Nephron progenitor cell (in vitro differentiated cells): Measurements from ENCODE around the gene PPP1R14B.
A peak's percentile ranks its signal among the peaks of the same experiment; 100 is the strongest.

ENCODE experiments used
- DNase-seq: peaks from one replicate; pipeline ENCODE4 v3.0.0; 2021
- H3K27ac Mint-ChIP-seq: 2 replicates; pipeline ENCODE4 v1.8.0; 2021; ENCODE audit warnings: mild to moderate bottlenecking, moderate library complexity, mixed read lengths
- H3K27me3 Mint-ChIP-seq: 2 replicates; pipeline ENCODE4 v1.8.0; 2021; ENCODE audit warnings: mild to moderate bottlenecking, low read depth, mixed read lengths; ENCODE audit not compliant: poor library complexity
- H3K36me3 Mint-ChIP-seq: 2 replicates; pipeline ENCODE4 v1.8.0; 2021; ENCODE audit warnings: low read depth, mixed read lengths
- H3K4me1 Mint-ChIP-seq: 2 replicates; pipeline ENCODE4 v1.8.0; 2021; ENCODE audit warnings: mixed read lengths
- H3K4me3 Mint-ChIP-seq: 2 replicates; pipeline ENCODE4 v1.8.0; 2021; ENCODE audit warnings: mild to moderate bottlenecking, moderate library complexity, mixed read lengths
- H3K9me3 Mint-ChIP-seq: 2 replicates; pipeline ENCODE4 v1.8.0; 2021; ENCODE audit warnings: mild to moderate bottlenecking, moderate library complexity, mixed read lengths
- TF ChIP-seq, protein P1 (sequence below): fragments of 200-600 bp; sonication (generic); IDR thresholded peaks from 2 replicates; pipeline ENCODE4 v1.5.0; 2021; ENCODE audit warnings: antibody characterized with exemption

Gene PPP1R14B

DNA sequence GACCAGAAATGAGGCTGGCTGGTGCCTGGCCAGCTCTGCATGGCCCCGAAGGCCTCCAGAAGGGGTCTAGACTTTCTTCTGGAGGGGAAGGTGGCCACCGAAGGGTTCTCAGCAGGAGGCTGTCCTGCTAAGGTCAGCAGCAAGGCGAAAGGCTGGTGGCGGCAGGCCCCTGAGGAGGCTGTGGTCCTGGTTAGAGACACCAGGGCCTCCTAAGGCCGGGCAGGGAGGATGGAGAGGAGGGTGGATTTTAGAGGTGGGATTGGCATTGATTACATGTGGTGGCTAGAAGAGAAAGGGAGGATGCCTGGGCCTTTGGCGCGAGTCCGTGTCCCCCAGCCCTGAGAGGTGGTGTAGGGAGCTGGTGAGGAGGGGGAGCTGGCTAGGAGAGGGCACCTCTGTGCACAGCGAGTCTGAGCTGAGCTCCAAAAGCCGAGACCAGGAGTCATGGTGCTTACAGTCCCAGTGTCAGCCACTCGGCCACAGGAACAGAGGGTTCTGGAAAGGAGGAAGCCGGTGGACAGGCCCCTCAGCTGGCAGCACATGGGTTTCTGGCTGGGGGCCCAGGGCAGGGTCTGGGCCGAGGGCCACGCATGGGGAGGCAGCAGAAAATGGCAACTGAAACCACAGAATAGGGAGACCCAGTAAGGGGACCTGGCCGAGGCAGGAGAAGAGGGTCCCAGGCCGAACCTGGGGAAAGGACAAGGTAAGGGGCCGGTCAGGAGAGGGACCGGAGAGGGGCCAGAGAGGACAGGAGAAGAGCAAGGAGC, 37.8 kb downstream of the PPP1R14B start:
- H3K4me1 Mint-ChIP-seq: peaks cover 35% of the 10 kb centered on the region
- no peak overlapping the region for H3K4me3 Mint-ChIP-seq

DNA sequence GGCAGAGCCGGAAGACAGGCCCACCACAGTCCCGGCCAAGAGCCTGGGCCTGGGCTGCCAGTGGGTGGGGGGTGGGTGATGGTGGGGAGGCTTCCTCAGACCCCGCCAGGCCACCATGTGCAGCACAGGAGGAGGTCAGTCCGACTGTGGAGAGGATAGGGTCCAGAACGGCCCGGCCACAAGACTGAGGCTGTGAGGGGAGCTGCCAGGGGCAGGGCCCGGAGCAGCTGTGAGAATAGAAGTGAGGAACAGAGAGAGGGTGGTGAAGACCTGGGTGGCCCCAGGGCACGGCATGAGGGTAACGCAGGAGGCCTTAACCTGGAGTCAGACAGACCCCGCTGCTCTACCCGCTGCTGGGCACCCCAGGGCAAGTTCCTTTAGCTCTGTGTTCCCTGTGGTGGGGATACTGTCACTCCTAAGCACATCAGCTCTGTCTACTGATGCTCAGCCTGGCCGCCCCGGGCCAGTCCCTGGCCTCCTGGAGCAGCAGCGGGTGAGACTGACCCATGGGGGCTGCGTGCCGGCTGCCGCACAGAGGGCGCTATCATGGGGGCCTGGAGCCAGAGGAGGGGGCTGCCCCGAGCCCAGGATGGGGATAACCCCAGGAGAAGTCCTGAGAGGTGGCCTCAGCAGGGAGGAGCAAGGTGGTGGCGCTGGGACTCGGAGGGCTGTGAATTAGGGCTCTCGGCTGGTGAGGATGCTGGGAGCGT, 38.5 kb downstream of the PPP1R14B start:
- no peaks in the 10 kb centered on the region for H3K9me3 Mint-ChIP-seq
- peaks cover 42% of the 10 kb centered on the region for H3K4me1 Mint-ChIP-seq
- peaks cover 26% of the 10 kb centered on the region for H3K36me3 Mint-ChIP-seq
- no peak overlapping the region for H3K4me3 Mint-ChIP-seq
- TF ChIP-seq, protein P1, sequence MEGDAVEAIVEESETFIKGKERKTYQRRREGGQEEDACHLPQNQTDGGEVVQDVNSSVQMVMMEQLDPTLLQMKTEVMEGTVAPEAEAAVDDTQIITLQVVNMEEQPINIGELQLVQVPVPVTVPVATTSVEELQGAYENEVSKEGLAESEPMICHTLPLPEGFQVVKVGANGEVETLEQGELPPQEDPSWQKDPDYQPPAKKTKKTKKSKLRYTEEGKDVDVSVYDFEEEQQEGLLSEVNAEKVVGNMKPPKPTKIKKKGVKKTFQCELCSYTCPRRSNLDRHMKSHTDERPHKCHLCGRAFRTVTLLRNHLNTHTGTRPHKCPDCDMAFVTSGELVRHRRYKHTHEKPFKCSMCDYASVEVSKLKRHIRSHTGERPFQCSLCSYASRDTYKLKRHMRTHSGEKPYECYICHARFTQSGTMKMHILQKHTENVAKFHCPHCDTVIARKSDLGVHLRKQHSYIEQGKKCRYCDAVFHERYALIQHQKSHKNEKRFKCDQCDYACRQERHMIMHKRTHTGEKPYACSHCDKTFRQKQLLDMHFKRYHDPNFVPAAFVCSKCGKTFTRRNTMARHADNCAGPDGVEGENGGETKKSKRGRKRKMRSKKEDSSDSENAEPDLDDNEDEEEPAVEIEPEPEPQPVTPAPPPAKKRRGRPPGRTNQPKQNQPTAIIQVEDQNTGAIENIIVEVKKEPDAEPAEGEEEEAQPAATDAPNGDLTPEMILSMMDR: no peak
- no peak overlapping the region for H3K27ac Mint-ChIP-seq
- H3K27me3 Mint-ChIP-seq: no peaks in the 10 kb centered on the region
- no peak for DNase-seq

More for the DNA sequence above, 37.8 kb downstream of the PPP1R14B start:
- Mint-ChIP-seq H3K27me3 (no peaks in the 10 kb centered on the region), H3K27ac (peak overlapping the region; percentile 61), H3K9me3 (no peaks in the 10 kb centered on the region), H3K36me3 (peaks cover 23% of the 10 kb centered on the region)
- TF ChIP-seq, protein P1: no peak
- no peak for DNase-seq

DNA sequence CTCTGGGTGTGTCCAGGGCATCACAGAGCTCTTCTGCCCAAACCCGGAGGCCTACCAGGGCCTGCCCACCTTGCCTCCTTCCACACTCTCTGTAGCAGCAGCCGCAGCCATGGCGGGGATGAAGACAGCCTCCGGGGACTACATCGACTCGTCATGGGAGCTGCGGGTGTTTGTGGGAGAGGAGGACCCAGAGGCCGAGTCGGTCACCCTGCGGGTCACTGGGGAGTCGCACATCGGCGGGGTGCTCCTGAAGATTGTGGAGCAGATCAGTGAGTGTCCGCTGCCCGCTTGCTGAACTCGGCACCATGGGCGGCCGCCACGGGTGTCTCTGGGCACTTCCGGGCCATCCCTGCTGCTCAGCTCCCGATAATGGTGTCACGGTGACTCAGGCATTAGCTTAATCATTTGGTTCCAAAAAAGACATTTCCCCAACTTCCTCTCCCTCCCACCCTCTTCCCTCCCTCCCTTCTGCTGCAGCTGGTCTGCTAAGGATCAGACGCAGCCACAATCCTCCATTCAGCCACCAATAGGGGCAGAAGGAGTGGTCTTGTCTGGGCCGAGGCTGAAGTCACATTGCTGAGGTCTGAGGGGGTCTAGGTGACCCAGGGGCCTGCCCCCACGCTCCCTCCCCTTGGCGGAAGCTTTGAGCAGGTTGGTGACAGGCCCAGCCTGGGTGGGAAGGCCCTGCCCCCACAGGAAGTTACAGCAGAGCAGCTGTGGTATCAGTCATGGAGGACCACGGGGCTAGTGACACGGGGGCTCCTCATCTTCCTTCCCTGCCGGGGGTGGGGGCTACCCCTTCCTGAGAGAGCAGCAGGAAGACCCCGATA, 39.3 kb downstream of the PPP1R14B start:
- Mint-ChIP-seq H3K27ac (peak overlapping the region; percentile 51), H3K4me1 (peaks cover 49% of the 10 kb centered on the region), H3K27me3 (no peaks in the 10 kb centered on the region), H3K9me3 (no peaks in the 10 kb centered on the region), H3K4me3 (no peak overlapping the region), H3K36me3 (peaks cover 30% of the 10 kb centered on the region)
- TF ChIP-seq, protein P1: no peak
- DNase-seq: no peak

DNA sequence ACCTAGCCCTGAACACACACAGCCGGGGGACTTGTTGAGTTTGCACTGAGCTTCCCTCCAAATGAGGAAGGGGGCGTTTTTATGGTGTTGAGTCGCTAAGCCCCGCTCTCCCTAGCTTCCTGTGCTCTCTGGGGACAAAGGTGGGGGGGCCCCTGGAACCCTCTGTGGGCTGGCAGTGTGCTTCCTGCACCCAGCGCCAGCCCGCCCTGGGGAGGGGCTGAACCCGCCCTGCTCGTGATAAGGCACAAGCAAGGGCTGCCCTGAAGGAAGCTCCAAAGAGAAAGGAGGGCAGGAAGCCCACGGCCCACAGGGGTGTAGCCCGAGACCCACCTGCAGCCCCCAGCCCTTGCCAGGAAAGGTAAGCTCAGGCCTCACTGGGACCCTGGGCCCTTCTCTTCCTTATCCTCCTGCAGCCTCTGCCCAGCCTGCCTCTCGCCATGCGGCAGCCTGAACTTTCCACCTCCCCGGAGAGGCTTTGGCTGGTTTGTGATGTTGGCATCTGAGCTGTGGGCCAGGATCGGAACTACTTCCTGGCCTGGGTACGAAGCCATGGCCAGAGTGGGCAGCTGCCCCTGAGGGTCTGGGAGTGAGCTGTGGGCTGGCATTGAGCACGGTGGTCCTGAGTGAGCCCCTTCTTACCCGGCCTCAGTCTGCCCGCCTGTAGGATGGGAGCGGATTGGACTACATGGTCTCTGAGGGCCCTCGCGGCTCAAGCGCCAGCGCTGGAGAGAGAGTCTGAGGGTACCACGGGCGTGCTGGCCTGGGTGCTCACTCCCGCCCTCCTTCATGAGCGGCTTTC, 40.1 kb downstream of the PPP1R14B start, which contains the start of gene FERMT3:
TSS of gene FERMT3 (plus strand) at position 265 of the 799 bp plus-strand sequence. CDS start 644 bp downstream, outside the sequence.
- DNase-seq: no peak
- Mint-ChIP-seq H3K4me1 (peaks cover 49% of the 10 kb centered on the region), H3K9me3 (no peaks in the 10 kb centered on the region), H3K27ac (peak within 1 kb of the TSS; percentile 51), H3K27me3 (no peaks in the 10 kb centered on the region), H3K4me3 (no peak within 1 kb of the TSS), H3K36me3 (peaks cover 31% of the 10 kb centered on the region)
- TF ChIP-seq, protein P1: no peak

DNA sequence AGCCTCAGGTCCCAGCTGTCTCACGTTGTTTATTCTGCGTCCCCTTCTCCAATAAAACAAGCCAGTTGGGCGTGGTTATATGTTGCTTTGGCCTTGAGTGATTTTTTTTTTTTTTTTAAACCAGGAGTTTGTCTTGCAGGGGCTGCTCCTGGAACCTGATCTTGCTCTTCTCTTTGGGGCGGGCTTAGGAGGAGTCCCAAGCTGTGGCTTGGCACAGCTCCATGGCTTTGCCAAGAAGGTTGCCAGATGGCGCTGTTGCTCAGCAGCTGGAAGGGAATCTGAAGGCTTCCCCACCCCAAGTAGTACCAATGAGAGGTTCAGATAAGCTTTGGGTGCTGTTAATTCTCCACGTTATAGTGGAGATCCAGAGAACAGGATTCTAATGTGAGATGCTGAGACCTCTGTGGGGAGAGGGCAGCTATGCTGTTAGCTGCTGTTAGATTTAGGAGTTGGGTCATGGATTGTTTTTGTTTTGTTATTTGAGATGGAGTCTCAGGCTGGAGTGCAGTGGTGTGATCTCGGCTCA, 42.2 kb downstream of the PPP1R14B start:
- no peaks in the 10 kb centered on the region for H3K9me3 Mint-ChIP-seq
- peak; percentile 74 for DNase-seq
- TF ChIP-seq, protein P1: peak; percentile 56
- H3K4me1 Mint-ChIP-seq: peaks cover 49% of the 10 kb centered on the region
- peak overlapping the region; percentile 98 for H3K27ac Mint-ChIP-seq
- no peaks in the 10 kb centered on the region for H3K27me3 Mint-ChIP-seq
- peaks cover 48% of the 10 kb centered on the region for H3K36me3 Mint-ChIP-seq
- H3K4me3 Mint-ChIP-seq: peak overlapping the region; percentile 51
